BJ (cell line): ENCODE measurements around the gene TTYH2. TPM values are rescaled to one million over a fixed set of nuclear protein-coding genes. Genes with fewer than 3 reads are reported as not detected.

Source experiments
- CTCF ChIA-PET: fragments of 350-600 bp; formaldehyde crosslinking; extraction: SDS; loops from one replicate; lab custom pipeline; 2021; ENCODE audit warnings: antibody characterized with exemption, inconsistent platforms; lab: Yijun Ruan, JAX
- POLR2A ChIA-PET: fragments of 300-600 bp; sonication (Branson Sonifier 250); formaldehyde crosslinking; extraction: SDS; loops from one replicate; lab custom pipeline; 2021; ENCODE audit warnings: antibody characterized with exemption; lab: Charles Lee
- DNase-seq: peaks from one replicate; pipeline ENCODE4 v3.0.0-alpha.2; 2011; ENCODE audit warnings: low read depth
- H3K27me3 ChIP-seq: 2 replicates; pipeline ENCODE4 v1.6.0; 2011; ENCODE audit warnings: low read length; ENCODE audit not compliant: control insufficient read depth, insufficient read depth
- H3K36me3 ChIP-seq: 2 replicates; pipeline ENCODE4 v1.5.1; 2011; ENCODE audit warnings: low read length; ENCODE audit not compliant: control insufficient read depth, insufficient read depth
- H3K4me3 ChIP-seq: 2 replicates; pipeline ENCODE4 v1.5.1; 2011; ENCODE audit warnings: low read depth, mild to moderate bottlenecking, control low read depth, low read length
- polyA plus RNA-seq: library from polyadenylated mRNA; depleted of rRNA; stranded (reverse); fragments of >200 nt; gene quantifications from 2 replicates; pipeline ENCODE4 v1.2.3, GENCODE V29; 2011
- TF ChIP-seq, protein P1 (sequence below): IDR thresholded peaks from 2 replicates; pipeline ENCODE4 v1.5.1; 2011; ENCODE audit warnings: low read depth, mild to moderate bottlenecking, control low read depth, inconsistent platforms, low read length, moderate library complexity; ENCODE audit not compliant: insufficient read depth

The TTYH2 gene
- polyA plus RNA-seq, 1 experiment = 2.7 TPM

DNA sequence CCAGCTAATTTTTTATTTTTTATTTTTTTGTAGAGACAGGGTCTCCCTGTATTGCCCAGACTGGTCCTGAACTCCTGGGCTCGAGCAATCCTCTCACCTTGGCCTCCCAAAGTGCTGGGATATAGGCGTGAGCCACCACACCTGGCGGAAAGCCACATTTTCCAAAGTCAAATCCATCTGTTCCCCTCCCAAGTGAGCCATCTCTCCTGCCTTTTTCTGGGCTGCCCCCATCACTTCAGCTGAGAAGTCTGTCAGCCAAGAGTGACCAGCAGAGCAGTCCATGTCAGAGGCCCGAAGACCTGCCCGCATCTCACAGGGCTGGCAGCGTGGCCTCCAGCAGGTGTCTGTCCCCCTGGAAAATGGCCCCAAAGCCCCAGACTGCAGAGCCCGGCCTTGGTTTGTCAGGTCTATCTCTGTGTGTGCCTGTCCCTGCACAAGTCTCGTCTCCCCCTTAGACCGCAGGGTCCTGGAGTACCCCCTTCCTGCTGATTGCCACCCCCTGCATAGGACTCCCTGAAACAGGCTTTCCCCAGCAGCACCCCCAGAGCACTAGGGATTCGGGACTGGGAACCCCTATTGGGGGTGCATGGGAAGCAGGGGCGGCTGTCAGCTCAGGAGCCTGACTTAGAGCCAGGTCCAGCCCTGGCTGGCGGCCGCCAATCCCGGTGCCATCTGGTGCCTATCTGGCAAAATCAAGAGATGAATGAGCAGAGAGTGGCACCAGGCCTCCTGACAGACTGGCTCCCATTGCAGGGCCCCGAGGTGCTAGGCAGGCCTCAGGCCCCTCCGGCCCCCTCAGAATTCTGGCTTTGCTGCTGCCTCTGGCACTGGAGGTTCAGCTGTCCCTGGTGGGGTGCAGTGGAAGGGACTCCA, 7.8 kb downstream of the TTYH2 start:
- H3K27me3 ChIP-seq = no peaks in the 10 kb centered on the region
- H3K4me3 ChIP-seq = no peak overlapping the region
- H3K36me3 ChIP-seq = no peaks in the 10 kb centered on the region
- ChIA-PET POLR2A (no interaction called here), CTCF (interaction anchor here (1.0 to 1.6 kb wide), 2 partner anchors 21 to 236 kb away, joined by 3 to 5 read pairs; no protein-coding TSS in a partner anchor)
- no peak for DNase-seq
- TF ChIP-seq, protein P1, sequence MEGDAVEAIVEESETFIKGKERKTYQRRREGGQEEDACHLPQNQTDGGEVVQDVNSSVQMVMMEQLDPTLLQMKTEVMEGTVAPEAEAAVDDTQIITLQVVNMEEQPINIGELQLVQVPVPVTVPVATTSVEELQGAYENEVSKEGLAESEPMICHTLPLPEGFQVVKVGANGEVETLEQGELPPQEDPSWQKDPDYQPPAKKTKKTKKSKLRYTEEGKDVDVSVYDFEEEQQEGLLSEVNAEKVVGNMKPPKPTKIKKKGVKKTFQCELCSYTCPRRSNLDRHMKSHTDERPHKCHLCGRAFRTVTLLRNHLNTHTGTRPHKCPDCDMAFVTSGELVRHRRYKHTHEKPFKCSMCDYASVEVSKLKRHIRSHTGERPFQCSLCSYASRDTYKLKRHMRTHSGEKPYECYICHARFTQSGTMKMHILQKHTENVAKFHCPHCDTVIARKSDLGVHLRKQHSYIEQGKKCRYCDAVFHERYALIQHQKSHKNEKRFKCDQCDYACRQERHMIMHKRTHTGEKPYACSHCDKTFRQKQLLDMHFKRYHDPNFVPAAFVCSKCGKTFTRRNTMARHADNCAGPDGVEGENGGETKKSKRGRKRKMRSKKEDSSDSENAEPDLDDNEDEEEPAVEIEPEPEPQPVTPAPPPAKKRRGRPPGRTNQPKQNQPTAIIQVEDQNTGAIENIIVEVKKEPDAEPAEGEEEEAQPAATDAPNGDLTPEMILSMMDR = no peak

DNA sequence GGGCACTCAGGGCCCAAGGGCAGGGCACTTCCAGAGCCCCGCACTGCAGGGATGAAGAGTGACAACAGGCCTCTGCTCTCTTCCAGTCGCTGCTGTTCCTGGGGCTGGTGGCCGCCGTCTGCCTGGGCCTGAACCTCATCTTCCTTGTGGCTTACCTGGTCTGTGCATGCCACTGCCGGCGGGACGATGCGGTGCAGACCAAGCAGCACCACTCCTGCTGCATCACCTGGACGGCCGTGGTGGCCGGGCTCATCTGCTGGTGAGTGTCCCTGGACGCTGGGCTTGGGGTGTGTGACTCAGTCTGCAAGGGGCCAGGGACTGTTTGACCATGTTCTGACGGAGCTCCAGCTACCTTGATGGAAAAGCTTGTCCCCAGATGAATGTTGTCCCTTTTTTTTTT, 9.0 kb downstream of the TTYH2 start:
- TF ChIP-seq, protein P1 = no peak
- H3K36me3 ChIP-seq = no peaks in the 10 kb centered on the region
- no peaks in the 10 kb centered on the region for H3K27me3 ChIP-seq
- ChIA-PET CTCF (interaction anchor here (1.6 kb wide), 1 partner anchor 23 kb away, joined by 5 read pairs; no protein-coding TSS in a partner anchor), POLR2A (no interaction called here)
- H3K4me3 ChIP-seq = no peak overlapping the region
- no peak for DNase-seq

DNA sequence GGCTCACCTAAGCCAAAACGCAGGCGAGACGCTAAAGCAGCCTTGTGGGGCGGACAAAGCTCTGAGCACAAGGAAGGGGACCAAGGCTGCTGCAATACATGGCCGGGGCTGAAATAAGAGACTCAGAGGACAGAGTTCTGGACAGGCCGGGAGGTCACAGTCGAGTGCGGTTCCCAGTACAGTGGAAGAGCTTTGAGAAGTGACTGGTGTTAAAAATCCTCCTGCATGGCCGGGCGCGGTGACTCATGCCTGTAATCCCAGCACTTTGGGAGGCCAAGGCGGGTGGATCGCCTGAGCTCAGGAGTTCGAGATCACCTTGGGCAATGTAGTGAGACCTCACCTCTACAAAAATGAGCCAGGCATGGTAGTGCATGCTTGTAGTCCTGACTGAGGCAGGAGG, 10.5 kb downstream of the TTYH2 start:
- Histone ChIP-seq H3K27me3 (no peaks in the 10 kb centered on the region), H3K36me3 (no peaks in the 10 kb centered on the region), H3K4me3 (no peak overlapping the region)
- no peak for DNase-seq
- ChIA-PET POLR2A (no interaction called here), CTCF (interaction anchor here (1.3 kb wide), 1 partner anchor 14 kb away, joined by 3 read pairs; no protein-coding TSS in a partner anchor)
- TF ChIP-seq, protein P1 = no peak

DNA sequence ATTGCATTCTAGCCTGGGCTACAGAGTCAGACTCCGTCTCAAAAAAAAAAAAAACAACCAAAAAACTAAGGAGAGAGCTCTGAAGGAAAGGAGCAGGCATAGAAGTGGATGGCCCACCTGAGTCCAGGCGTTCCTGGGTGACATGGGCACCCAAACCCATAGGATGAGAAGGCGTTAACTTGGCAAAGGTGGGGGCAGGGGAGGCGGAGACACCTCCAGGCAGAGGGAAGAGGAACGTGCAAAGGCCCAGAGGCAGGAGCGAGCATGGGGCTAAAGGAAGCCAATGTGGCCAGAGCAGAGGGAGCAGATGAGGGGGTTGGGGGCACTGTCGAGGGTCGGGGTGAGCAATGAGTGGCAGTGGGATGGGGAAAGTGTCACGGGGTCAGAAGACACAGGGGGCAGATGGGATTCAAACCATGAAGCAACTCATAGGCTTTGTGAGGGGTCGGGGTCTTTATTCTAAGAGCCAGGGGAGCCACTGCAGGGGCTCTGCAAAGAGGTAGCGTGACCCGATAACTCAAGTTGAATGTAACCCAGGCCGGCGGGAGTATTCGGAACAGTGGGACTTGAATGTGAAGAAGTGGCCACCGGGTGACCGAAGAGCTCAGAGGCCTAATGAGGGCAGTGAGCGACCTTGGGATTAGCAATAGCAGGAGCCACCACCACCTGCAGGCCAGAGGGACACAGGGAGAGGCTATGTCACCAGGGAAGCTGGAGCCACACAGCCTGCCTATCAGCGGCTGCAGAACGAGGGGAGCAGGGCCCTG, 11.8 kb downstream of the TTYH2 start:
- no peak overlapping the region for H3K4me3 ChIP-seq
- no peaks in the 10 kb centered on the region for H3K36me3 ChIP-seq
- DNase-seq = no peak
- CTCF ChIA-PET = interaction anchor here (0.7 kb wide), 1 partner anchor 26 kb away, joined by 5 read pairs; no protein-coding TSS in a partner anchor
- no peaks in the 10 kb centered on the region for H3K27me3 ChIP-seq
- TF ChIP-seq, protein P1 = no peak
- POLR2A ChIA-PET = no interaction called here

DNA sequence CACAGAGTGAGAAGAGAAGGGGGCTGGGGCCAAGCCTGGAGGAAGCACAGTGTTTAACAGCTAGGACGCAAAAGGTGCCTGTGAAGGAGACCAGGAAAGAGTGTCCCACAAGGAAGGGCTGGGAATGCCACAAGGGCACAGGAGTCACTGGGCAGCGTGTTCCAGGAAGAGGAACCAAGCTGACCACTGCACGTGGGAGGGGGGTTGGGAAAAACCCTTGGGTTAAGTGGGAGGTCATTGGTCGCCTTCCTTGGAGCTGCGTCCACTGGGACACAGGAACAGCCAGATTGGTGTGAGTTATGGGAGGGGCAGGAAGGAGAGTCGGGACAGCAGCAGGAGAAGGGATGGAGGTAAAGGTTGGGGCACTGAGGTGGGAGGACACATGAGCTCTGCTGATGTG, 12.9 kb downstream of the TTYH2 start:
- no peaks in the 10 kb centered on the region for H3K27me3 ChIP-seq
- CTCF ChIA-PET = interaction anchor here (0.8 to 1.0 kb wide), 2 partner anchors 9 to 27 kb away, joined by 3 read pairs; no protein-coding TSS in a partner anchor

More for the DNA sequence above, 12.9 kb downstream of the TTYH2 start:
- TF ChIP-seq, protein P1 = no peak
- no peaks in the 10 kb centered on the region for H3K36me3 ChIP-seq
- POLR2A ChIA-PET = no interaction called here
- no peak overlapping the region for H3K4me3 ChIP-seq
- no peak for DNase-seq
